ENCODE data around the gene ITGAL. TPM values are rescaled to one million over a fixed set of nuclear protein-coding genes. Genes with fewer than 3 reads are reported as not detected.

The ITGAL gene
- total and polyA plus RNA-seq, 2 of the 8 experiments (the other 6 are each of a cell fraction or from before 2014, with no cell fraction given): not detected

- no peak for TF ChIP-seq RFX5 (IDR thresholded peaks at IDR 0.05; ENCODE audit: borderline replicate concordance, low read depth, low read length)
- TF ChIP-seq HDAC2 (IDR thresholded peaks at IDR 0.05; ENCODE audit: borderline replicate concordance in 1 of 2, low read depth in 2 of 2, low read length in 2 of 2): peak in 1 of 2 experiments; percentile 80; a peak in 2 of 4 replicates
- TF ChIP-seq TAF1 (IDR thresholded peaks at IDR 0.05; ENCODE audit: low read depth, low read length): peak; percentile 84; the same call in 1 of the 2 replicates
- peak; percentile 86 for TF ChIP-seq KDM4A (IDR thresholded peaks at IDR 0.05; ENCODE audit: low read depth, low read length, severe bottlenecking)
- peak; percentile 14 for TF ChIP-seq TAF7 (optimal IDR thresholded peaks at IDR 0.05; ENCODE audit: borderline replicate concordance, low read depth, low read length)
- peak; percentile 96 for TF ChIP-seq TBP (IDR thresholded peaks at IDR 0.05; ENCODE audit: low read depth, low read length)
- no peak for TF ChIP-seq SAP30 (IDR thresholded peaks at IDR 0.05; ENCODE audit: insufficient read depth, insufficient replicate concordance, low read length)
- TF ChIP-seq EGR1 (IDR thresholded peaks at IDR 0.05; ENCODE audit: borderline replicate concordance, low read depth, low read length): no peak
- TF ChIP-seq KDM5A (IDR thresholded peaks at IDR 0.05; ENCODE audit: low read length): no peak; the same call in 1 of the 2 replicates
- TF ChIP-seq SIN3A (conservative IDR thresholded peaks at IDR 0.05 in 1 of 2, IDR thresholded peaks at IDR 0.05 in 1 of 2; ENCODE audit: low read depth in 1 of 2, low read length in 2 of 2): peak; percentile 20 to 74; a peak in 1 of 4 replicates
- TF ChIP-seq POLR2AphosphoS5 (IDR thresholded peaks at IDR 0.05; ENCODE audit: low read depth, low read length): peak; percentile 76
- TF ChIP-seq PHF8 (conservative IDR thresholded peaks at IDR 0.05; ENCODE audit: low read depth, low read length): peak; percentile 94
- peak; percentile 82 for TF ChIP-seq E2F6 (IDR thresholded peaks at IDR 0.05)
- TF ChIP-seq CEBPB (IDR thresholded peaks at IDR 0.05; ENCODE audit: low read depth, low read length): 0 out of 2 replicates have a peak, but pooled peaks have one; percentile 48
- peak; percentile 96 for TF ChIP-seq SP1 (IDR thresholded peaks at IDR 0.05; ENCODE audit: low read depth, low read length)
- no peak for TF ChIP-seq TEAD4 (IDR thresholded peaks at IDR 0.05; ENCODE audit: low read depth, low read length)
- peak; percentile 84 for TF ChIP-seq CHD2 (IDR thresholded peaks at IDR 0.05; ENCODE audit: low read length)
- TF ChIP-seq CTCF (IDR thresholded peaks at IDR 0.05; ENCODE audit: control extremely low read depth in 1 of 3, insufficient read depth in 1 of 3, low read depth in 1 of 3, low read length in 3 of 3): peak; percentile 28 to 39 (median 33); a peak in 3 of 4 replicates
- peak; percentile 41; the same call in 1 of the 2 replicates for TF ChIP-seq CREB1 (IDR thresholded peaks at IDR 0.05)
- TF ChIP-seq POLR2A (IDR thresholded peaks at IDR 0.05; ENCODE audit: control extremely low read depth in 1 of 2, low read depth in 2 of 2, low read length in 2 of 2): peak; percentile 65 to 88
- TF ChIP-seq CHD1 (IDR thresholded peaks at IDR 0.05; ENCODE audit: low read depth, low read length): no peak
Measured at GRCh38 chr16:30445408-30446202, 26.9 kb upstream of the ITGAL start, which contains the start of gene SEPHS2 (continued).
